Measurements from ENCODE around the gene SIDT2.

- TF ChIP-seq RAD21 (IDR thresholded peaks at IDR 0.05; ENCODE audit: low read length) (peak; percentile 87), ELK1 (IDR thresholded peaks at IDR 0.05; ENCODE audit: borderline replicate concordance, low read depth, low read length) (no peak), CTCF (conservative IDR thresholded peaks at IDR 0.05; ENCODE audit: low read depth, low read length) (peak; percentile 84), RFX5 (IDR thresholded peaks at IDR 0.05; ENCODE audit: low read depth, low read length) (no peak), RCOR1 (IDR thresholded peaks at IDR 0.05; ENCODE audit: insufficient replicate concordance, low read length) (no peak), MXI1 (IDR thresholded peaks at IDR 0.05; ENCODE audit: borderline replicate concordance, low read depth, low read length) (no peak)
These were observed 48.1 kb downstream of the SIDT2 start for GRCh38 chr11:117226388-117227385.
